ENCODE data around the gene CAMKMT.

CAMKMT gene

DNA sequence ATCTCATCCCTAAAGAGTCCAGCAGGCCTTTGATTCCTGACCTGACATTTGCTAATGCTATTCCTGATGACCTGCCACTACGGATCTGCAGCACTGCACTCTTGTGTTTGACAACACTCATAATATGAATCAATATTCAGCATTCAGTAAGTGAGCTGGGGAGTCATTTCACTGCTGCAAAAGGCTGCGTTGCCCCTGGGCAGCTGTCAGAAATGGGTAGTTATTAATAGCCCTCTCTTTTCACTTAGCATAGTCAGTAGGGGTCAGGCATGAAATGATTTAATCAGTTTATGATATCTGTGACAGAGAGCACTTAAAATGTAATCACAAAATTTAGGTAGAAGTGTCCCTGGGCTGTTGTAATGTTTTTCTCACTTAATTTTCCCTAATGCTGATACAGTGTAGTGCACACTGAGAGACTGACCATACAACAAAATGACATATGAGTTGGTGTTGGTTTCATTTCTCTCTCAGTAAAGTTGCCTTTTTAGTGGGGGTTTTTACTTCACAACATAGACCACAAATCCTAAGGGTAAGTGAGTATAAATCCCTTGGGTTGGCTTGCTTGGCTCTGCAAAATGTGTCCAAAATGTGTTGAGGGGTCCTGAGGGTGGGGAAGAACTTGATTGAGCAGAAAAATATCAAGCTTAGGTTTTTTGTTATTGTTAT is 184.8 kb downstream of the CAMKMT start:
- in situ Hi-C loops (cut with HindIII; ENCODE audit: low sequenced_read_pairs), result loop anchor here (10.0 kb wide), 1 partner anchor 408 kb away; no protein-coding TSS in a partner anchor

DNA sequence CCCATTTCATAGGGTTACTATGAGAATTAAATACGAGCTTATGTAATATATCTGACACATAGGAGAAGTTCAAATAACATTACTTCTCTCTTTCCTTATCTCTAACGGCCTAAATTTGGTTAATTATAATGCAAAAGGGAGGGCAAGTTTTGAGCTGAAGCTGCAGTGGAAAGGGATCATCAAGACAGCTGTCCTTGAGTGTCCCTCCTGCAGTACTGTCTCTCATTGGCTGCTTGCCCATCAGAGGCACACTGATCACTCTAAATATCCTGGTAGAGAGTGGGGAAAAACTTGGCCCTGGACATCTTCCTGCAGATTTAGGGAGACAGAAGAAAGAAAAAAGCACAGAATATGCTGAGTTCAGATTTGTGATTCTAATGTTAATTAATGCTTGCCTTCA is 186.0 kb downstream of the CAMKMT start:
- in situ Hi-C loops (cut with HindIII; ENCODE audit: low sequenced_read_pairs), result loop anchor here (10.0 kb wide), 1 partner anchor 407 kb away; no protein-coding TSS in a partner anchor

DNA sequence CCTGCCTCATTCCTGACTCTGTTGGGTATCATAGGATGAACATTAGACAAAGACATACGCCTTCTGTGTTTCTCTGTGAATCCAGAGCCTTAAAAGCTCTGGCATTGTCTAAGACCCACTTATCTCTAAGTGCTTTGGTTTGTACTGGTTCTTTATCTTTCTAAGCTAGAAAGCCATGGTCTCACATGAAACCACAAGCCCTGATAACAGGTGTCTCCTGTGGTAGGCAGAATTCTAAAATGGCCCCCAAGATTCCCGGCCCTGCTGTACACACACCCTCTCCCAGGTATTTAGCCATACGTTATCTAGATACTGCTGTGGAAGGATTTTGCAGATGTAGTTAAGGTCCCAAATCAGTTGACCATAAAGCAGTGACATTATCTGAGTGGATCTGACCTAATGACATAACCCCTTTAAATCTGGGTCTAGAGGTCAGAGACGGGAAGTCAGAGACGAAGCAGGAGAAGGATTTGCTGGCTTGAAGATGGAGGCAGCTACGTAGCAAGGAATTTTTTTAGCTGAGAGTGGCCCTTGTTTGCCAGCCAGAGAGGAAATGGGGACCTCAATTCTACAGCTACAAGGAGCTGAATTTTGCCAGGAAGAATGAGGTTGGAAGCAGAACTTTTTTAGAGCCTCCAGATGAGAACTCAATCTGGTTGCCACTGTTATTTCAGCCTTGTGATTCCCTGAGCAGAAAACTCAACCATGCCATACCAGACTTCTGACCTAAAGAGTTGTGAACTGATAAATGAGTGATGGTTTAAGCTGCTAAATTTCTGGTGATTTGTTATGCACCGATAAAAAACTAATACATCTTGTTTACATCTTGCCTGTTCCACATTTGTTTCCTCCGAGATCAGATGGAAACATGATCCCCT is 186.7 kb downstream of the CAMKMT start:
- in situ Hi-C loops (cut with HindIII; ENCODE audit: low sequenced_read_pairs), result loop anchor here (10.0 kb wide), 1 partner anchor 406 kb away; no protein-coding TSS in a partner anchor

DNA sequence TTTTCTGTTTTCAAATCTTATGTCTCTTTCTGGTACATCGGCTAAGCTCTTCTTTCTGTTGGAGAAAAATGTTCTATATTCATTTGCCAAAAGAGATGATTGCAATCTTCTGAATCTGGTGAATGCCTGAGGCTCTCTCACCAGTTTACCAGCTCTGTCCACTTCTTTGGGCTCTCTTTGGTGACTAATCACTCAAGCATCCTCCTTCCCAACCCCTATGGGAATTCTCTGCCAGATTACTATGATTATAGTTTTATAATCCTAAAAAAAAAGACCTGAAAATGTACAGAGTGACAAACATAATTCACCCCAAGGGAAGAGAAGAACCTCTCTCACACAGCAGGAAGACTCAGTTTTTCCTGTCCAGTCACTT is 187.3 kb downstream of the CAMKMT start:
- in situ Hi-C loops (cut with HindIII; ENCODE audit: low sequenced_read_pairs), result loop anchor here (10.0 kb wide), 1 partner anchor 406 kb away; no protein-coding TSS in a partner anchor

DNA sequence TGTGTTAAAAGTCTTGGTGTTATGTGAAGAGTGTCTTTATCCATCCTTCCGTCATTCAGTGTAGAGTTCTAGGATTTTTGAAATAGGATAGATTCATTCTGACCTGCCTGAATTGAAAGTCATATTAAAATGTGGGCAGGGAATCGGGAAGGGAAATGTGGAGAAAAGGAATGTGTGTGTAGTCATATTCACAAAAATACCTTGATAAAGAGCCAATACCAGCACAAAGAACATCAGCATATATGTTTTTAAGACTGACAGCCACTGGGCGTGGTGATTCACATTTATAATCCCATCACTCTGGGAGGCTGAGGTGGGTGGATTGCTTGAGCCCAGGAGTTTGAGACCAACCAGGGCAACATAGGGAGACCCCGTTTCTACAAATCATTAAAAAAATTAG is 188.1 kb downstream of the CAMKMT start:
- in situ Hi-C loops (cut with HindIII; ENCODE audit: low sequenced_read_pairs), result loop anchor here (10.0 kb wide), 1 partner anchor 405 kb away; no protein-coding TSS in a partner anchor

DNA sequence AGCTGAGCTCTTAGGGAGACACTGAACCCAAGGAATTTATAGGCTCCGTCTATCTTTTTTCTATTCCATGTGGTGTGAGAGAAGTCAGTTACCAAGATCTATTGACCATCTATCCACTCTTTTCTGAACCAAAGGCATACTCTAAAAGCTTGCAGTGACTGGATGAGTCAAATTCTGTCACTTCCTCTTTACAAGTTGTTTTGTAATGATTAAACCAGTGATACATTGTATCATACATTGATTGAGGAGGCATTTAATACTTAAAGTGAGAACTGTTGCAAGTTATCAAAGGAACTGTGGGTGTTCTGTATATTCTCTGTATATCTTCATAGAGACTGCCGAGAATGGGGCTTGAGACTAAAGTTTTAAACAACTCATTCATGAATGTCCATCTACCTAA is 188.8 kb downstream of the CAMKMT start:
- in situ Hi-C loops (cut with HindIII; ENCODE audit: low sequenced_read_pairs), result no loop called here

DNA sequence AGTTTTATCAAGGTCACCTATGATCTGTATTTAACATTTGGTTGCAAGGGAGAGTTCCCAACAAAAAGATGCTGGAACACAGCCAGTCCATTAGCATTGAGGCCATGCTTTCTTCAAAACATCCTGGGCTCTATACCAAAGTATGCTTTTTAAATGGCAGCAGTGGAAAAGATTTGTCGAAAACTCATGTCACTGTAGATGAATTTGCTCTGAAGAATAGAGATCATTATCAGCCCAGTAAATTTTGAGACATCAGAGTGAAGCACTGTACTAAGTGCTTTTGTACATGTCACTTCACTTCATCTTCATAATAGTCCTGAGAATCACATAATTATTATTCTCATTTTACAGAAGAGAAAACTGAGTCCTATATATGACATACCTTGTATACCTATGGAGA is 189.8 kb downstream of the CAMKMT start:
- in situ Hi-C loops (cut with HindIII; ENCODE audit: low sequenced_read_pairs), result no loop called here

DNA sequence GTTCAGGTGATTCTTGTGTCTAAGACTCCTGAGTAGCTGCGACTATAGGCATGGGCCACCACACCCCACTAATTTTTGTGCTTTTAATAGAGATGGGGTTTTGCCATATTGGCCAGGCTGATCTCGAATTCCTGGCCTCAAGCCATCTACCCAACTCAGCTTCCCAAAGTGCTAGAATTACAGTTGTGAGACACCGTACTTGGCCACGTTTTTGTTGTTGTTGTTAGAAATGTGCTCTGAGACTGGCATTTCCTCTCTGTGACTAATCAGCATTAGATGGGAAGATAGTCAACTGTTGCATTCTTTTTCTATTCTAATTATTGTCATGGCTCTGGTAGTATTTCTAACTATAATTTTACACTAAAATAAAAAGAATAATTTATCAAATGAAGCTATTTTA is 191.7 kb downstream of the CAMKMT start:
- in situ Hi-C loops (cut with HindIII; ENCODE audit: low sequenced_read_pairs), result no loop called here

DNA sequence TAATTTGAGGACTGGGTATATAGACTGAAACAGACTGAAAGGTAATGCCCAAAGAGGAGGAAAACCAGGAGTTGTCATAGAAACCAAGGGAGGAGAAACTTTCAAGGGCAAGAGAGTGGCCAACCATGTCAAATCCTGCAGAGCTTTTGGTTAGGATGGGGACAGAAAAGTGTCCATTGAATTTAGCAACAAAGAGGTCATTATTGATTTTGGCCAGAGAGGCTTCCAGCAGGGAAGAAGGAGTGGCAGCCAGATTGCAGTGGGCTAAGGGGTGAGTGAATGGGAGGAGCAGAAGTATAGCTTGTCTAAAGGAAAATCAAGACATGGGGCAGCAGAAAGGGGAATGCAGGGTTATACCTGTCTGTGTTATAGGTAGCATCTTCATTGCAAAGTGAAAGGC is 194.0 kb downstream of the CAMKMT start:
- in situ Hi-C loops (cut with HindIII; ENCODE audit: low sequenced_read_pairs), result no loop called here

DNA sequence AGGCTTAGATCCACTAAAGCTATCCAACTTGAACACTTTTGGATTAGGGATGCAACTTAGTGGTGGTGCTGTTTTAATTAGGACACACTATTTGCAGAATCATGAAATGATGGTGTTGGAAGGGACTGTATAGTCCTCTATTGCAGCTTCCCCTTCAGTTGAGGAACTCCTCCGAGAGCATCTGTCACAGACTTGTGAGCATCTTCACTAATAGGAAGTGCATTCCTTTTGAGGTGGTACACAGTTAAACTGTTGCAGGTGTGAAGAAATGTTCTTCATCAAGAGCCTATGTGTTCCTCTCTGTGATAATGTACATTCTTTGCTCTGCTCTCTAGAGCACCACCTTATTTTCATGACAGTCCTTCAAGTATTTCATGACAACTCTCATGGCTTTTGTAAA is 197.4 kb downstream of the CAMKMT start:
- in situ Hi-C loops (cut with HindIII; ENCODE audit: low sequenced_read_pairs), result no loop called here

DNA sequence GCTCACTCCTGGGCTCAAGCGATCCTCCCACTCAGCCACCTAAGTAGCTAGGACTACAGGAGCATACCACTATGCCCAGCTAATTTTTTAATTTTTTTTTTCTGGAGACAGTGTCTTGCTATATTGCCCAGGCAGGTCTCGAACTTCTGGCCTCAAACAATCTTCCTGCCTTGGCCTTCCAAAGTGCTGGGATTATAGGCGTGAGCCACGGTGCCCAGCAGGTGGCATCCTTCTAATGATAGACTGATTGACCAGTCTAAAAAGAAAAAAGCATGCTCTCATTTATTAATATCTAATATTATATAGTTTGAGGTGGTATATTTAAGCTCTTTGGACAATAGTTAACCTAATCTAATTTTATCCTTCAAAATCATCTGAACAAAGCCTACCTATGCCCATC is 198.6 kb downstream of the CAMKMT start:
- in situ Hi-C loops (cut with HindIII; ENCODE audit: low sequenced_read_pairs), result no loop called here

DNA sequence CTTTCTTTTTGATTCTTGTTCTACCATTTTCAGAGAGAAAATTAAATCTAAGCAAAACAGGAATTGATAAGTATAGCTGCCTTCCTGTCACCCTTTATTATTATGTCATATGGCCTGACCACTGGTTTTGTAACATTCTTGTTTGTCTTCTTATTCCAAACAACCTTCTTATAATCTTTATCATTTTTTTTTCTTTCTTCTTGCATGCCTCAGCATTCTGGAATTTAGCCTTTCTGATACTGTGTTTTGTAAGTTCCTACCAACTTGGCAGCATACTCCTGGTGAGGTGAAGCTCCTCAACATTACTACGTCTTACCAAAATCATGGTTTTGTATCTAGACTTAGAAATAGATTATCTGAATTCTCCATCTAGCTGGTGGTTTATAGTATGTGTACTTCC is 199.2 kb downstream of the CAMKMT start:
- in situ Hi-C loops (cut with HindIII; ENCODE audit: low sequenced_read_pairs), result no loop called here

DNA sequence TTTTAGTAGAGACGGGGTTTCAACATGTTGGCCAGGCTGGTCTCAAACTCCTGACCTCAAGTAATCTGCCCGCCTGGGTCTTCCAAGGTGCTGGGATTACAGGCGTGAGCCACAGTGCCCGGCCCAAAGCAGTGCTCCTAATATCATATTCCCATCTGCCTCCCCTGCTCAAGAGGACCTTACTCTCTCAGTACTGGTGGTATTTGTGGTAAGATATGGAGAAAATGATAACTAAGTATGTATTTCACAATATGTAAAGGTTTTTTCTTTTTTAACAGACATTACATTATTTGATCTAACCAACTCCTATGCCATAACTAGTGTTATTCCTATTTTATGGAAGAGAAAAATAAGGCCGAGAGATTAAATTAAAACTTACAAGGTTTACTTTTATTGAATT is 201.0 kb downstream of the CAMKMT start:
- in situ Hi-C loops (cut with HindIII; ENCODE audit: low sequenced_read_pairs), result no loop called here

DNA sequence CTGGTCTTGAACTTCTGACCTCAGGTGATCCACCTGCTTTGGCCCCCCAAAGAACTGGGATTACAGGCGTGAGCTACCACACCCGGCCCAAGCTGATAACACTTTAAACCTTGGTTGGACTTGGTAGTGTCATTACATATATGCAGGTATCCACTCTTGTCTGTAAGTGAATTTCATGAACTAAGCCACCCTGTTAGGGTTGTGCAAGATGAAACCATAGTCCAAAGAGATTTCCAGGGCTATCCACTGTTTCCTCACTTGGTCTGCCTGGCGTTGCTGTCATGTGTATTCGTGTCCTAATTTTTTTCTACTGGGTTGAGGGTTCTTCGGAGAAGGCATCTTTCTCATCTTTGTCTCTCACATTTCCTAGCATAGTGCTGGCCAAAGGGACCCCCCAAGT is 203.0 kb downstream of the CAMKMT start:
- in situ Hi-C loops (cut with HindIII; ENCODE audit: low sequenced_read_pairs), result no loop called here

DNA sequence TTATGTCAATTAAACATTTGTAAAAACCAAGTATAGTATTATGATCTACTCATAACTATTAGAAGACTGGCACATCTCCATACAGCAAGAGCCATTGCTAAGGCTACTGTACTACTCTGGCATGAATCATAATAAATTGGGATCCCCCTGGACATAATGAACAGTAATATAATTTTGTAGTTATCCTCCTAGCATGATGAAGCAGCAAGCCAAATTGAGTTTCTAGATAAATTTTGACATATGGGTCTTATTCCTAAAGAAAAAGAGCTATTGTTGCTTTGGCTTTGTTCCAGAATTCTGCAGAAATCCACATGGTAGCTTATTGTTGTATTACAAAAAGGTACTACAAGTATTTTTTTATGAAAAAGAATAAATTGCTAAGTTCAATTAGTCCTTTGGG is 204.3 kb downstream of the CAMKMT start:
- in situ Hi-C loops (cut with HindIII; ENCODE audit: low sequenced_read_pairs), result no loop called here

DNA sequence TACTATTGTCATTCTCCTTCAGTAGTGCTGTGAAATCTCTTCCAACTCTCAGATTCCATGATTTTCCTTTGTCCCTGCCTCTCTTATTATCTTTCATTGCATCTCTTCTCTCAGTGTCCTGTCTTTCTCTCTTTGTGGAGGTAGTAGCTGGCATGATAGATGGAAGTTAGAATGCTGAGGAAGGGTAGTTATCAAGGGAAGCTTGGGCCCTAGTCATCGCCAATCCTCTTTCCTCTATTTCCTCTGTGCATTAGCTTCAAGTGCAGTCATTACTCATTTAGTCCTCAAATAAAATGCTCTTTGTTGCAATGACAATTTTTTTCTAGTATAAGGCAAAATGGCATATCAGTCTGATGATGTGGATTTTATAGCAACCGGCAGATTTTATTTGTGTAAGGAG is 207.7 kb downstream of the CAMKMT start:
- in situ Hi-C loops (cut with HindIII; ENCODE audit: low sequenced_read_pairs), result no loop called here

DNA sequence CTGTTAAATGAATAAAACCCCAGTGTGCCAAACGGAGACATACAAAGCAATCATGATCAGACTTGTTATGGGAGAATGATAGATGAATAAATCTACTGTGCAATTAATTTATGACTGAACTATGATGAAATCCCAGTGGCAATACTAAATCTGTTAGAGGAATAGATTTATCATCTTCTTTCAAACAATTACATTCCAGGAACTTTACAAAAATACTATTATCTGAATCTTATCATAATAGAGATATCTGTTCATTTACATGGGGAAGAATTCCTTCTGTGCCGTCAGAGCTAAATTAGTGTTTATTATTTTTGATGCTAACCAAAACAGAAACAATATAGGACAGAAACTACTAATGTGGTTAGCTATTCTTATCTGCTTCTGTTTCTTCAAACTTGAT is 208.5 kb downstream of the CAMKMT start:
- in situ Hi-C loops (cut with HindIII; ENCODE audit: low sequenced_read_pairs), result no loop called here

DNA sequence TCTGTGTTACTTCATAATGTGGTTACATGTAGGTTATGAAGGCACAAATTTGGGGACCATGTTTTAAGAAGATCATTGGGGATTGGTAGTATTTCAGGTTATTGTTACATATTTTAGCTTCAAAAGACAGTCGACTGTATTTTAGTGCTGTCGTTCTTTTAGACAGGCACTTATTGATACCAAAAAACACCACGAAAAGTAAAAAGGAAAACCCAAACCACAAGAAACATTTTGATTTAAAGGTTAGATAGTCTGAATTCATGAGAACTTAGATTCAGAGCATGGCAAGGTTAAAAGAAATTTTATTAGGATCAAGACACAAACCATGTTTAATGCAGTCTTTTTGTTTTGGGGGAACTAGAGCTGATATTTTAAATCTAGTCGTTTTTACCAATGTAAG is 209.0 kb downstream of the CAMKMT start:
- in situ Hi-C loops (cut with HindIII; ENCODE audit: low sequenced_read_pairs), result no loop called here

DNA sequence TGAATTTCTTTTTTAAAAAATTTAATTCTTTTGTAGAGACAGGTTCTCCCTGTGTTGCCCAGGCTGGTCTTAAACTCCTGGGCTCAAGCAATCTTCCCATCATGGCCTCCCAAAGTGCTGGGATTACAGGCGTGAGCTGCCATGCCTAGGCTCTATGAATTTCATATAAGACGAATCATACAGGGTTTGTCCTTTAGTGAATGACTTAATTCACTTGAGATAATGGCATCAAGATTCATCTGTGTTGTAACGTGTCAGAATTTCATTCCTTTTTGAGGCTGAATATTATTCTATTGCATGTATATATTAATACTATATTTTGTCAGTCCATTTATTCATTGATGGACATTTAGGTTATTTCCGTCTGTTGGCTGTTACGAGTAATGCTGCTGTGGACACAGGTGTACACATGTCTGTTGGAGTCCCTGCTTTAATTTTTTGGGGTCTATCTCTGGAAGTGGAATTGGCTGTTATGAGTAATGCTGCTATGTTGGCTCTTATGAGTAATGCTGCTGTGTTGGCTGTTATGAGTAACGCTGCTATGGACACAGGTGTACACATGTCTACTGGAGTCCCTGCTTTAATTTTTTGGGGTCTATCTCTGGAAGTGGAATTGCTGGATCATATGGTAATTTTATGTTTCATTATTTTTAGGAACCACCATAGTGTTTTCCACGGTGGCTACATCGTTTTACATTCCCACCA is 210.6 kb downstream of the CAMKMT start:
- in situ Hi-C loops (cut with HindIII; ENCODE audit: low sequenced_read_pairs), result no loop called here

DNA sequence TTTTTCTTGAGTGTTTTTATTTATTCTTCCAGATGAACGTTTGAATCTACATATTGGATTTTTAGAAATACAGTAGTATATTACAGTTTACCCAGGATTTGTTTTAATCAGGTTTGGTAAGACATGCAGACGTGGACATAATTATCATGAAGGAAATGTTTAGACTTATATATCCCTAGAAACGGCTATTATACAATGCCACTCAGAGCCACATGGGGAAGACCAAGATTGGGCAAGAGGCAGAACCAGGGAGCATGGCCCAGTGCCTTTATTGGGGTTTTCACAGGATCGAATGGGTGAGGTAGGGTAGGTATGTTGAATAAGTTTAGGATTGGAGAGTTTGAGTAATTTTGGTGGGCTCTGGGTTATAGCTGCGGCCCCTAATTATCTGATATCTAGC is 212.2 kb downstream of the CAMKMT start:
- in situ Hi-C loops (cut with HindIII; ENCODE audit: low sequenced_read_pairs), result no loop called here

DNA sequence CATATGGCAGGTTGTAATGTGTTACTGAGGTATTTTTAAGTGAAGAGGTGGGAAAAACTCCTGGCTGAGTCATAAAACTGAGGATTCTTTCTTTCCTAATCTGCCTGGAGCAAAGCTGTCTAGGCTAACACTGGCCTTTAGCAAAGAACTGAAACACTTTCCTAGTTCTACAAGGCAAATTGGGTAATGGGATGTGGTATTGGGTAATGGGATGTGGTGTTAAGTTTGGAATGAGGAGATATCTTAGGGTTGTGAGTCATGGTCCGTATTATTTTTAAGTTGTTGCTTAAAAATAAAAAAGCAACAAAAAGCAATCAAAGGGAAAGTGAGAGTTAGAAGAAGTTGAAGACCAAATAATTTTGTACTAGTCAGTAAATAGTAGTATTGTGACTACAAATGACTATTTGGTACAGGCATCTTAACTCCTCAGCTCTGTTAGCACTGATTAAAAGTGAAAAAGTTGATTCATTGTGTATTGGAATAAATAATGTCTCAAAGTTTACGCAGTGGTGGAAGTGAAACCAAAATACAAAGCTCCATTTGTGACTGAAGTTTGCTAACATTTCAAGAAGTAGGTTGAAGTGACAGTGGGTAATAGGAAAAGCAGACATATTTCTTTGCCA is 216.8 kb downstream of the CAMKMT start:
- in situ Hi-C loops (cut with HindIII; ENCODE audit: low sequenced_read_pairs), result no loop called here
